ENCODE data around the gene EIF4G3.

GRCh38 chr1:20956272-20956671, 220.4 kb downstream of the EIF4G3 start:
- TF ChIP-seq CTCF (IDR thresholded peaks at IDR 0.05) = no peak
- TF ChIP-seq POLR2AphosphoS5 (IDR thresholded peaks at IDR 0.05; ENCODE audit: insufficient read depth in 1 of 2, low read depth in 1 of 2) = no peak
- TF ChIP-seq POLR2A (IDR thresholded peaks at IDR 0.05) = no peak
